Measurements from ENCODE around the gene TMEM88.

The TMEM88 gene

GRCh38 chr17:7834957-7835813, 19.7 kb upstream of the TMEM88 start:
- peak; percentile 97 for TF ChIP-seq ARNTL (CRISPR knock-in tag; IDR thresholded peaks at IDR 0.05; ENCODE audit: borderline replicate concordance, low read depth)
- TF ChIP-seq, protein P1, sequence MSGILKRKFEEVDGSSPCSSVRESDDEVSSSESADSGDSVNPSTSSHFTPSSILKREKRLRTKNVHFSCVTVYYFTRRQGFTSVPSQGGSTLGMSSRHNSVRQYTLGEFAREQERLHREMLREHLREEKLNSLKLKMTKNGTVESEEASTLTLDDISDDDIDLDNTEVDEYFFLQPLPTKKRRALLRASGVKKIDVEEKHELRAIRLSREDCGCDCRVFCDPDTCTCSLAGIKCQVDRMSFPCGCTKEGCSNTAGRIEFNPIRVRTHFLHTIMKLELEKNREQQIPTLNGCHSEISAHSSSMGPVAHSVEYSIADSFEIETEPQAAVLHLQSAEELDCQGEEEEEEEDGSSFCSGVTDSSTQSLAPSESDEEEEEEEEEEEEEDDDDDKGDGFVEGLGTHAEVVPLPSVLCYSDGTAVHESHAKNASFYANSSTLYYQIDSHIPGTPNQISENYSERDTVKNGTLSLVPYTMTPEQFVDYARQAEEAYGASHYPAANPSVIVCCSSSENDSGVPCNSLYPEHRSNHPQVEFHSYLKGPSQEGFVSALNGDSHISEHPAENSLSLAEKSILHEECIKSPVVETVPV (CRISPR knock-in tag; IDR thresholded peaks at IDR 0.05), result no peak
- TF ChIP-seq, protein P2, sequence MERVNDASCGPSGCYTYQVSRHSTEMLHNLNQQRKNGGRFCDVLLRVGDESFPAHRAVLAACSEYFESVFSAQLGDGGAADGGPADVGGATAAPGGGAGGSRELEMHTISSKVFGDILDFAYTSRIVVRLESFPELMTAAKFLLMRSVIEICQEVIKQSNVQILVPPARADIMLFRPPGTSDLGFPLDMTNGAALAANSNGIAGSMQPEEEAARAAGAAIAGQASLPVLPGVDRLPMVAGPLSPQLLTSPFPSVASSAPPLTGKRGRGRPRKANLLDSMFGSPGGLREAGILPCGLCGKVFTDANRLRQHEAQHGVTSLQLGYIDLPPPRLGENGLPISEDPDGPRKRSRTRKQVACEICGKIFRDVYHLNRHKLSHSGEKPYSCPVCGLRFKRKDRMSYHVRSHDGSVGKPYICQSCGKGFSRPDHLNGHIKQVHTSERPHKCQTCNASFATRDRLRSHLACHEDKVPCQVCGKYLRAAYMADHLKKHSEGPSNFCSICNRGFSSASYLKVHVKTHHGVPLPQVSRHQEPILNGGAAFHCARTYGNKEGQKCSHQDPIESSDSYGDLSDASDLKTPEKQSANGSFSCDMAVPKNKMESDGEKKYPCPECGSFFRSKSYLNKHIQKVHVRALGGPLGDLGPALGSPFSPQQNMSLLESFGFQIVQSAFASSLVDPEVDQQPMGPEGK (CRISPR knock-in tag; IDR thresholded peaks at IDR 0.05; ENCODE audit: borderline replicate concordance), result peak; percentile 82; the same call in 1 of the 2 replicates
- peak; percentile 58 for ATAC-seq

- peak; percentile 44 for ATAC-seq
- TF ChIP-seq CSDC2 (CRISPR knock-in tag; IDR thresholded peaks at IDR 0.05) (no peak), PPARA (CRISPR knock-in tag; IDR thresholded peaks at IDR 0.05; ENCODE audit: borderline replicate concordance) (no peak), ZFP3 (CRISPR knock-in tag; IDR thresholded peaks at IDR 0.05) (no peak)
Observed at GRCh38 chr17:7835814-7836595, 18.9 kb upstream of the TMEM88 start.

- TF ChIP-seq, protein P1 (CRISPR knock-in tag; IDR thresholded peaks at IDR 0.05), result no peak
- TF ChIP-seq CREB5 (CRISPR knock-in tag; IDR thresholded peaks at IDR 0.05; ENCODE audit: low read depth) (no peak), TSHZ2 (CRISPR knock-in tag; IDR thresholded peaks at IDR 0.05) (no peak), ZFP3 (CRISPR knock-in tag; IDR thresholded peaks at IDR 0.05) (no peak), ARNTL (CRISPR knock-in tag; IDR thresholded peaks at IDR 0.05; ENCODE audit: borderline replicate concordance, low read depth) (peak; percentile 83), CSDC2 (CRISPR knock-in tag; IDR thresholded peaks at IDR 0.05) (no peak)
- TF ChIP-seq, protein P2 (CRISPR knock-in tag; IDR thresholded peaks at IDR 0.05; ENCODE audit: borderline replicate concordance), result peak; percentile 74; the same call in 1 of the 2 replicates
- peak; percentile 28 for ATAC-seq
Observed at GRCh38 chr17:7836596-7837407, 18.1 kb upstream of the TMEM88 start.
